ENCODE data around the gene RSRP1.

Gene RSRP1

DNA sequence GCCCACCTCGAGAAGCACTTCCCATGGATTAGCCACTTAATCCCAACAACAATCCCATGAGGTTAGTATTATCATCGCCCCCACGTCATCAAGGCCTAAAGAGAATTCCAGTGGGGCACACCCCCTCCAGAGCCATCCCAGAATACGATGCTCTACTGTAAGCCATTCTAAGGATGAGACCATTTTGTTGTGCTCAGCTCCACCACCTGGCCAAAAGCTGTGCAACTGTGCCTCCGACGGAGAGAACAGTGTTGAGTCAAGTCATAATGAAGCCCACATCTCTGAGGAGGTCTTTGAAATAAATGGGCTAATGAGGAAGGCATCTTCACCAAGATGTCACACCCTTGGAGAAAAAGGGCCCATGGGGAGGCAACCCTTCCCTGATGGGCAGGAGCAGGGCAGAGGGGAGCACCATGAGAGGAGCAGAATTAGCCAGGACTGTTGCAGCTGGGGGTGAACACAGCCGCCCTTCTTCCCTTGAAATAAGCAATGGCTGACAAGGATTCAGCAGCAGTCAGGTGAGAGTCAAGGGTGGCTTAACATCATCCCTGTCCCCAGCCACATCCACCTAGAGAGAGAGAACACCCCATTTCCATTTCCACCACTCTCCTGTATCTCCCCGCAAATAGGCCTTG, 29.5 kb downstream of the RSRP1 start:
- no peak for DNase-seq (ENCODE audit: low read depth)

DNA sequence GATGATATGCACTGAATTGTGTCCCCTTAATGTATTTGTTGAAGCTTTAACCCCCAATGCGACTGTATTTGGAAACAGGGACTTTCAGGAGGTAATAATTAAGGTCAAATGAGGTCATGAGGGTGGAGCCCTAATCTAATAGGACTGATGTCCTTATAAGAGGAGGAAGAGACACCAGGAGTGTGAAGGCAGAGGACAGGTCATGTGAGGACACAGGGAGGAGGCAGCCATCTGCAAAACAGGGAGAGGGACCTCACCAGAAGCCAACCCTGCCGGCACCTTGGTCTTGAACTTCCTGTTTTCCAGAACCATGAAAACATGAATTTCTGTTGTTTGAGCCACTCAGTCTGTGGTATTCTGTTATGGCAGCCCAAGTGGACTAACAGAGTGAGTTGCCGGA, 30.2 kb downstream of the RSRP1 start:
- no peak for DNase-seq (ENCODE audit: low read depth)

DNA sequence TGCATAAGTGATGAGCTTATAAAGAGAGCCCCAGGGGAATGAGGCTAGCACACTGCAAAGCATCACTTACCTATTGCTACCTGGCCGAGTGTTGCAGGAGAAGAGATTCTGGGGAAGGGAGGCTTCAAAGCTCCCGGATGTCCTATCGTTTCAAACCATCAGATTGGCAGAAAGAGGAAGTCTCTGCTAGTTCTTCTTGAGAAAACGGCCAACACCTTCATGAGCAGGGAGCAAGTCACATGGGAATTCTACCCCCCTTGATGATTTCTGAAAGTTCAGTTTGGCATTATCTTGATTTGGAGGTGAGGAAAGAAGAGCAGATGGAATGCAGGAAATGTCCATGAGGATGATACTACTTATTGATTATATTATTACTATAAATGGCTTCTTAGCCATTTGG, 31.1 kb downstream of the RSRP1 start:
- DNase-seq (ENCODE audit: low read depth): no peak

DNA sequence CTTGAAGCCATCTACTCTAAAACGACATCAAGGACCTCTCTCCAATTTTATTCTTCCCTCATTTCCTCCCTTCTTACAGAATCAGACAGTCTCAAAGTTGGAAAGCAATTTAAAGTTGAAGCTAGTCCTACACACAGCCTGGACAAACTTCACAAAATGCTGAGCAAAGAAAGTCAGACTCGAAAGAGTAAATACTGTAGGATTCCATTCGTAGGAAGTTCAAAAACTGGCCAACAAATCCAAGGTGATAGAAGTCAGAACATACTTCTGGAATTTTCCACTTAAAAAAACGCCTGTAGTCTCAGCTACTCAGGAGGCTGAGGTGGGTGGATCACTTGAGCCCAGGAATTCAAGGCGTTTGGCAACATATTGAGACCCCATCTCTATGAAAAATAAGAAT, 34.5 kb downstream of the RSRP1 start:
- no peak for DNase-seq (ENCODE audit: low read depth)

DNA sequence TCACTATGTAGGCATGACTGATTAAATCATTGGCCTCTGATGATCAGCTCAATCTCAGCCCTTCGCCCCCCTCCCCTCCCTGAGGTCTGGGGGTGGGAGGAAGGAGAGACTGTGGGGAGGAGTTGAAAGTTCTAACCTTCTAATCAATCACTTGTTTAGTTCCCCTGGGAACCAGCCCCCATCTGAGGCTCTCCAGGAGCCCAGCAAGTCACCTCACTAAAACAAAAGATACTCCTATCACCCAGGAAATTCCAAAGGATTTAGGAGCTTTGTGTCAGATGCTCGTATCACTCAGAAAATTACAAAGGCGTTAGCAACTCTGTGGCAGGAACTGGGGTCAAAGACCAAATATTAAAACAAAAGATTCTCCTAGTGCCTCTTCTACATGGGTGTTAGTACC, 36.5 kb downstream of the RSRP1 start:
- DNase-seq (ENCODE audit: low read depth): no peak

DNA sequence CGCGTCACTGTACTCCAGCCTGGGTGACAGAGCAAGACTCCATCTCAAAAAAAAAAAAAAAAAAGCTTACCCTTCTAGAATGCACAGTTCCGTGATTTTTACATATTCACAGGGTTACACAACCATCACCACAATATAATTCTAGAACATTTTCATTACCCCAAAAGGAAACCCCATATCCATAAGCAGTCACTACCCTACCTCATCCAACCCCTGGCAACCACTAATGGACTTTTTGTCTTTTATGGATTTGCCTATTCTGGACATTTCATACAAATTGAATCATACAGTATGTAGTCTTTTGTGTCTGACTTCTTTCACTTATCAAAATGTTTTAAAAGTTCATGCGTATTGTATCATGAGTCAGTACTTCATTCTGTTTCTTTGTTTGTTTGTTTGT, 37.7 kb downstream of the RSRP1 start:
- no peak for DNase-seq (ENCODE audit: low read depth)

DNA sequence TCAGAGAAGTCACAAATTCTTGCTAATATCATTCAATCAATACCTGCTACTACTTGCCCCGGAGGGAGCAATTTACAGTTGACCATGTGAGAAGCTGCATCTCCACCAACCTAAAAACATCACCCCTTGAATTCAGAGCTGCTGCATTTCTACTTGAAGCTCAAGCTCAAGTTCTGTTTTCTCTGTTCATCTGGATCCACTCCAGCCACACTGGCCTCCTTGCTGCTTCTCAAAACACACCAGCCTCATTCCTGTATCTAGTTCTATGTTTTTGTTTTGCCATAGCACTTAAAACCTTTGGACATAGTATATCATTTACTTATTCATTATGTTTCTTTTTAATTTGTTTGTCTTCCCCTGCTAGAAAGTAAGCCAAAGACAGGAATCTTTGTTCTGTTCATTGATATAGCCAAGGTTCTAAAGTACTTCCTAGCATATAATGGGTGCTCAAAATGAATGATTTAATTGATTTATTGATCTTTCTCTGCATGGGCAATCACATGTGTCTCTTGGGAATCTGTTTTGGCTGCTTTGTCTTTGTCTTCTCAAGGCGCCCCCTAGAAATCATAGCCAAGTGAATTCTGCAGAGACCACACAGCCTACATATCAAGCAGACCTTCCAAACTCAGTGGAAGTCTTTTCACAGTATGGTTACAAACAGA, 38.6 kb downstream of the RSRP1 start:
- DNase-seq (ENCODE audit: low read depth): no peak

DNA sequence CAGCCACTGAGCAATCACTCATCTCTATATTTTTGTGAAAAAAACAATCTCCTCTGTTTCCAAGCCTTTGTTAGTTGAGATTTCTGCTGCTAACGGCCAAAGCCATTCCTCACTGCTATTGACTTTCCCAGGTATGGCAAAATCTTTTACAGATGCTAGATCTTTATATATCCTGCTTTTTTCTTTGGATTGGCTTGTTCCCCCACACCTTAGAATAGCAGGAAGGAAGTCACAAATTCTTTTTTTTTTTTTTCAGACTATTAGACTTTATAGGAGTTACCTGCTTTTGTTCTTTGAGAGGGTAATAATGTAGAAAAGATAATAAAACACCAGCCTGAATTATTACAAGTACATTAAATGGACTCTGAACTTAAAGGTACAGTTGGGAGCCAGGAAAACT, 39.2 kb downstream of the RSRP1 start:
- no peak for DNase-seq (ENCODE audit: low read depth)

DNA sequence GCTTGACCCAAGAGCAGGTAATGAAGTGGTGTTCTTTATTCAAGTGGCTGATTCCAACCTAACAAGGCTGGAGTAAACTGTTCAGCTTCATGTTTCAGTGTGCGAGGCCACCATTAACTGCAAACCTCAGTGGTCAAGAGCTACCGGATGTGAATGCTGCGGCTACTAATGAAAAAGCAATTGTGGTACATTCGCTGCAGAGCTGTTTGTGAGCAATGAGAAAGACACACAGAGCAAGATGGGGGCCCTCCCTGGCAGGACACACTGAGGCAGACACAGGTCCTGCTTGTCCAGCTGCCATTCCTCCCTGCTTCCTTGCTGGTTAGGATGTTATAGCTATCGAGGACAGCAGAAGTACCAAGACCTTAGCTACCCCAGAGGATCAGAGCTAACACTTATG, 41.1 kb downstream of the RSRP1 start:
- DNase-seq (ENCODE audit: low read depth): no peak

DNA sequence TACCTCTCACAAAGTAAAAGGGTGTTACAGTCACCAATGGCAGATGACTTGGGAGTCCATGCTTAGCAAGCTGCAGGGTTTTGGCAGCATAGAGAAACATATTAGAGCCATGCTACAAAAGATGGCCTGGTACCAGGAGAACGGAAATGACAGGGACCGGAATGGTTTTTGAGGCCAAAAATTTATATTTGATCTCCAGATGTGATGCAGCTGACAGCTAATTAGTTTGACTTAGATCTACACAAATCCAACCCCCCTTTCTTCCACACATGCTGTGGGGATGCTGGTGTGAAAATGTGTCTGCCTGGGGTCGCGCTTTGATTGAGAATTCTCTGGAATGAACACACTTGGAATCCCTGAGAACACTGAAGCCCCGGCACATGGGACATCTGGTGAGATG, 41.5 kb downstream of the RSRP1 start:
- no peak for DNase-seq (ENCODE audit: low read depth)

DNA sequence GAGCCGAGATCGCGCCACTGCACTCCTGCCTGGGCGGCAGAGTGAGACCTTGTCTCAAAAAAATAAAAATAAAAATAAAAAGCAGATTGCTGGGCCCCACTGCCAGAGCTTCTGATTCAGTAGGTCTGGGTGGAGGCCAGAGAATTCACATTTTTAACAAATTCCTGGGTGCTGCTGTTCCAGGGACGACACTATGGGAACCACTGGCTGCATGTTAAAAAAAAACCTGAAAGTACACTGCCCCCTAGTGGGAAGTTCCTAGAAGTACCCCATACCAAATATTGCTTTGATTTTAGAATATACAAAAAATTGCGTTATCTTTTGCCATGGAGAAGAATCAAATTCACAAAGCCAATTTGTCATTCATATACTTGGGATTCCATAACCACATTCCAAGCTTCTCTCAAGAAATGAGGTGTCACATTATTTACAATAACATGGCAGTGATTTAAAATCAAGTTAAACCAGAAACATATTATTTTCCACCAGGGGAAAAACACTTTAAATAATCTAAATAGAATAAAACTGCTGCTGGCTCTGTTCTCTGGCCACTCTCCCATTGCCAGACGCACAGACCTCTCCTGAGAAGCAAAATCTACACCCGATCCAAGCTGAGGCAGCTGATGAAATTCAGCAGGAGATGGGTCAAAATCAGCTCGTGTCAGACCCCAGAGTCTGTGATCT, 42.3 kb downstream of the RSRP1 start:
- DNase-seq (ENCODE audit: low read depth): no peak

DNA sequence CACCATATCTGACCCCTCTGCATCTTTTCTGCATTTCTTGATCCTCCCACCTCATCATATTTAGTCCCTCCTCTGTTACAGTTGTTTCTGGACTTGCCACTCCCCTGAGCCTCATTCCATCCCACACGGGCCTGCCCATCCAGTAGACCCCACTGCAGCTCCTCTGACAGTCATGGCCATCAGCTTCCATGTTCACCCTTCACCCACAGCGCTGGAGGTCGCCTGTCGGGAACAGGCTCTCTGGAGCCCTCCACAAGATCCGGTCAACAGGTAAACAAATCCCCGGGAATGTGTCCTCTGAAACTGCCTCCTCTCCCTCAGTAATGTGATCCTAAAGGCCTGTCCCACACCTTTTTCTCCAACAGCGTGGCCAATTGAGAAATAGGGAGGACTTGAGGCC, 46.2 kb downstream of the RSRP1 start:
- DNase-seq (ENCODE audit: low read depth): no peak

DNA sequence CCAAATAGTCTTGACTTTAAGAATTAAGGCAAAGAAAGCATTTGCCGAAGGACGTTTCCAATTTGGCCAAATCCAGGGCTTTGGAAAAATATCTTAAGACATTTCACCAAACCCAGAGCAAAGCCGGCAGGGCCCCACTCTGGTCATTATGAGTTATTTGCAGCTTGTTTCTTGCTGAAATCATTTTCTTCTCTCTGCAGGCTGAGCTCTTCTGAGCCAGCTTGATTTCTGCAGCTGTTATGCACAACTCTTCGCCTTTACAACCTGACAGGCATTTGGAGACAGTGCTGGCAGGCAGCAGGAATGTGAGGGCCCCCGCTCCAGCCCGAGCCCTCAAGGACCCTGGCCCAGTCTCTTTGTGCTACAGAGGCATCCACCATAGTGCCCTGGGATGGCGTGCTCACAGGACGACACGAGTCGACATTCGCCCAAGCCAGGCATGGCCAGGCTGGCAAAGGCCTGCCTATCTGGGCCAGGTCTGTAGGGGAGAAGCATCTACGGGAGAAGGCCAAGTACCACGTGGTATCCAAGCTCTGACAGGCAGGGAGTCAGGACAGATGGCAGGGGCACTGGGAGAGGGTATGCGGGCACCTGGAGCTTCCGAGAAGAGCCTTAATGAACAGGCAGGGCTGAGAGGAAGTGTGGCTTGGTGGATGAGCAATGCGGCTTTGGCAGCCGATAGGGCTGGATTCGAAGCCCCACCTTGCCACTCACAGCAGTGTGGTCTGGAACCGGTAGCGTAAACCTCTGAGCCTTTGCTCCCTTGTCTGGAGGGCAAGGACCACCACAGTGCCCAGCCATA, 47.2 kb downstream of the RSRP1 start:
- DNase-seq (ENCODE audit: low read depth): no peak

DNA sequence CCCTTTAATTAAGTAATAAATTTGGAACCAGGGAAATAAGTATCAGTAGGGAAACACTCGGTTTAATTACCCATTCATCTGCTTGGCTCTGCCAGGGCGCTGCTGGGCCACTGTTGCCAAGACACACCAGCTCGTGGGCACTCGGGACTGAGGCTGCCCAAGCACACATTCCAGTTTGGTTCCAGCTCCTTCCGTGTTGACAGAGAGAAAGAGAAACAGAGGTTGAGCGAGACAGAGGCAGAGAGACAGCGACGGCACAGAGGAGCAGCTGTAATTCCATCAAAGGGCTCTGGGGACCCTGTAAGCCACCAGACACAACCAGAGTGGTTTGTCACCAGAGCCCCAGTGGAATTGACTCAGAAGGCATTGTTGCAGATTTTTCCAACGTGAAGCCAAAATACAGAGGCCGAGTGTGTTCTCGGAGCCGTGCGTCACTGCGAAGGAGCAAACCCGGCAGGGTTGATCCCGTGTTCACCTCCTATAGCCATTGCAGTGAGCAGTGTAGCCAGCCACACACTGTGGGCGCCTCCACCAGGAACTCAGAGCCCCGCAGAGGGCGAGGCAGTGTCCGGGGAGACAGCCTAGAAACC, 48.5 kb downstream of the RSRP1 start:
- DNase-seq (ENCODE audit: low read depth): no peak

DNA sequence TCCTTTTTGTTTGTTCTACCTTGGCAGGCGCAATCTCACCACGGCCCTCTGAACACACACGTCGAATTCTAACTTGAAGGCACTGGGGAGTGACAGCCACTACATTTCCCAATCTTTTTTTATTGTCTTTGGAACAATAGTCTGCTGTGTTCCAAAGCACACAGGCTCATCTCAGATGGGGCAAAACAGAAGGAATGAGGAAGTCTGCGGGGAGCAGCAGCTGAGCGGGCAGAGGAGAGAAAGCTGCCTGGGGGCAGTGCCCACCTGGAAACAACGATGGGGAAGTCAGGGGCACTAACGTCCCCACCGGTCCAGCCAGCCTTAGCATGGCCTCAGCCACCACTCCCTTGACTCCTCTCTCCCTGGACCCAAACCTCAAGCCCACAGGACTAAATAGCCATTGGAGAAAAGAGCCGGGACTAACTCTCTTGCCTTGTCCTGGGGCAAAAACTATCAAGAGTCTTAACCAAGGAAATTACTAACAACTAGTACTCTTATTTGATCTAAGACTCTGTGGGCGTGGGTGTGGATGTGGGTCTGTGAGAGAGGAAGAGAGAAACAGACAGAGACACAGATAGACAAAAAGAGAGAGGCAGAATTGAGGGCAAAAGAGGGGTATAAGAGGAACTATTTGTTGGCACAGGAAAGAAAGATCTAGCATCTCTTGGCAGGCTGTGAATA, 49.1 kb downstream of the RSRP1 start:
- DNase-seq (ENCODE audit: low read depth): no peak

DNA sequence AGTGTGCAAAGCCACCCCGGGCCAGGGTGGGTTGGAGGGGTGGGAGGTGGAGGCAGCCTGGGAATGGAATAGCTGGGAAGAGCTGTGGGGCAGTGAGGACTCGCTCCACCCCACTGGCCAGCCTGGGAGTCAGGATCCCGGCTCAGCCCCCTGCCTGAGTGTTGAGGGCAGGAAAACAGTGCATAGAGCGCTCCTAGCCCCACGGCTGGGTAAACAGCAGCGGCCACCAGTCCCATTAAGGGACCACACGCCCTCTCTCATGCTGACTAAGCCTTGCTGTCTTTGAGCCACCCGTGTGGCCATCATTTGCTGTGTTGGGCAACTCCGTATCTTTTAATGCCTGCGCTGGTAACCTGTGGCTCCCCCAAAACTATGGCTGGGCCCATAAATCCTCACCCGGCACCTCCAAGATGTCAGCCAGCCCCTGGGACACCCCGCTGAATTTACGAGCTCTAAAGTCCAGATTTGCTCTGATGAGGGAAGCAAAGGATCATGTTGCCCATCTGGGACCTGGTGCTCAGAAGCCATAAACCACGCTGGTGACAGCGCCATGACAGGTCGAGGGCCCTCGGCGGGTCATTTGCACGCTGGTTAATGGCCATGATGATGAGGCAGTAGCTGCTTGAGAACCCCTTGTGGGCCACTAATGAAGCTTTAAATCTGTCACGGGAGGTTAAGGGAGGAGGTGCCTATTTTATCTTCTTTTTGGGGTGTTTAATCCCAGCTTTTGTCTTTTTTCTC, 49.8 kb downstream of the RSRP1 start:
- no peak for DNase-seq (ENCODE audit: low read depth)

DNA sequence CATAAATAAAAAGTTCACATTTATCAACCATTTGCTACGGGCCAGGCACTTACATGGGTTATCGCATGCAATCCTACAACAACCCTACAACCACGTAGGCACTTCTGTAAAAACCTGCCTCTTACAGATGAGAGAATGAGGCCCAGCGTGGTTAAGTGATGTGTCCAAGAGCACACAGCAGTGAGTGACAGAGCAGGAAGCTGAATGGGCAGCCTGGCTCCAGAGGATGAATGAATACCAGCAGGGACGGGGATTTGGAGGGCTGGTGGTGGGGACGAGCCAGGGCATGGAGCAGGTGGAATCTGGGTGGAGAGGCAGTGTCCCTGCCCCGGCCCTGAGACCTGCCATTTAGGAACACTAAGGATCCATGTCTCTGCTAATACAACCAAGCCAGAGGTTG, 50.4 kb downstream of the RSRP1 start:
- no peak for DNase-seq (ENCODE audit: low read depth)

DNA sequence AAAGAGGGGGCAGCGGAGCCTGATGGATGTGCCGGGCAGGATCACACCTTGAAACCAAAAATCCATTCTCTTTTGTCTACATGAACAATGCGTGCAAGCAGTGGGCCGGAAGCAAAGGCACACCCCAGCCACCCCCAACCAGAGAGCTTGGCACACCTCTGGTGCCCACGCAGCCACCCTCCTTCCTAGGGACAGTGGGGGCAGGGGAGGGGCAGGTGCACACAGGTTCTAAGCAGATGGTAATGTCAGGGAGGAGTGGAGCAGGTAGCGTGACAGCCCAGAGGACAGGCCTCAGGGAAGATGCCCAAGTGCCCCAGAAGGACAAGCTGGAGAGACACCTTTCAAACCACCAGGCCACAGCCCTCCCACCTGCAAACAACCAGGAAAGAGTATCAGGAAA, 51.4 kb downstream of the RSRP1 start:
- DNase-seq (ENCODE audit: low read depth): no peak

DNA sequence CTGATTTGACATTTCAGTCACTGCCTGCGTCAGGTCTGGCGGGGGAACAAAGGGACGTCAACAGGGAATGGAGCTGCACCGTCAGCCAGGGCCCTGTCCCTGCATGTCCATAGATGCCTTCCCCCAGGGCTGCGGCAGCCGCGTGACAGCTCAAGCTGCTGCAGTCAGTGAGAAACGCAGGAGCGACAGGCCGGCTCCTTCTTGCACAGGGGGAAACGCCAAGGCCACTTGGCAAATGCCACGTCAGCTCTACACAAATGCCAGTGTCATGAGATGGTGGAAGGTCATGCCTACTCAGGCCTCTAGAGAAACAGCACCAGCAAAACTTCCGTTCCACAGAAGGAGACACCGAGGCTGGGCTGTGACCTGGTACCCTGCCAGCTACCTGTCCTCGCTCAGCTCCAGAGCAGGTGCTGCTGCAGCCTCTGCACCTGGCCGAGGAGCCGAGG, 52.7 kb downstream of the RSRP1 start:
- no peak for DNase-seq (ENCODE audit: low read depth)

DNA sequence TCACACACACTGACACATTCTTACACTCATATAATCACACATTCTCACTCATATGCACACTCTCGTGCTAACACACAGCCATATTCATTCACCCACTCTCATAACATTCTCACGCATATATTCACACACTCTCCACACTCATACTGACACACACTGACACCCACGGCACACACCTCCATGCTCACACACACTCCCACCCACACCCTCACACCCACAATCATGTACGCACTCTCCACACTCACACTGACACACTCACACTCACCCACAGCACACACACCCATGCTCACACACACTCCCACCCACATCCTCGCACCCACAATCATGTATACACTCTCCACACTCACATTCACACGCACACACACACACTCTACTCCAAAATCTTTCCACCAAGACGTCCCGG, 53.2 kb downstream of the RSRP1 start:
- DNase-seq (ENCODE audit: low read depth): no peak

DNA sequence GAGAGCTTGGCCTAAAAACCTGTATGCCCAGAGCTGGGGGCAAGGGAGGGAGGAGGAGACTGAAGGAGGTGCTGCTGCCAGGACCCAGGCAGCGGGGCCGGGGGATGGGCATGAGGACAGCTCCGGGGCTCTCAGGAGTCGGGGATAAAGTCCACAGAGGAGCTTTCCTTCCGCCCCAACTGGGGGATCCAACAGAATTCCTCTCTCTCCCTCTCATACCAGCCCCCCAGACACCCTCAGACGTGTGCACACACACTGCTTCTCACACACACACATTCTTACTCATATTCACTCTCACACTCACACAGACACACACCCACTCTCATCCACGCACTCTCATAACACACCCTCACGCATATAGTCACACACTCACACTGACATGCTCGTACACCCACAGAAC, 54.0 kb downstream of the RSRP1 start:
- DNase-seq (ENCODE audit: low read depth): no peak

Measured in T-helper 22 cell (primary cell).